WERI-Rb-1 (cell line): Measurements from ENCODE around the gene DTD1.

Source experiments
- DNase-seq: peaks from one replicate; pipeline ENCODE4 v3.0.0-alpha.2; 2020
- H3K27ac ChIP-seq: fragments of 250-450 bp; sonication (Bioruptor Pico); 2 replicates; pipeline ENCODE4 v1.5.1; 2020; ENCODE audit warnings: mild to moderate bottlenecking, moderate library complexity
- H3K27me3 ChIP-seq: fragments of 250-450 bp; sonication (Bioruptor Pico); 2 replicates; pipeline ENCODE4 v1.5.1; 2021; ENCODE audit warnings: mild to moderate bottlenecking, low read depth, moderate library complexity; ENCODE audit not compliant: insufficient read depth, severe bottlenecking
- H3K36me3 ChIP-seq: fragments of 250-450 bp; sonication (Bioruptor Pico); 2 replicates; pipeline ENCODE4 v1.5.1; 2020; ENCODE audit warnings: mild to moderate bottlenecking, moderate library complexity
- H3K4me3 ChIP-seq: 2 replicates; pipeline ENCODE4 v1.5.1; 2011; ENCODE audit warnings: low read depth, mild to moderate bottlenecking, control low read depth, low read length
- H3K9me3 ChIP-seq: fragments of 250-450 bp; sonication (Bioruptor Pico); 2 replicates; pipeline ENCODE4 v1.5.1; 2021; ENCODE audit warnings: mild to moderate bottlenecking, moderate library complexity; ENCODE audit not compliant: severe bottlenecking
- TF ChIP-seq, protein P1 (sequence below): IDR thresholded peaks from 2 replicates; pipeline ENCODE4 v1.5.1; 2011; ENCODE audit warnings: low read depth, mild to moderate bottlenecking, control low read depth, inconsistent platforms, low read length

Gene DTD1

DNA sequence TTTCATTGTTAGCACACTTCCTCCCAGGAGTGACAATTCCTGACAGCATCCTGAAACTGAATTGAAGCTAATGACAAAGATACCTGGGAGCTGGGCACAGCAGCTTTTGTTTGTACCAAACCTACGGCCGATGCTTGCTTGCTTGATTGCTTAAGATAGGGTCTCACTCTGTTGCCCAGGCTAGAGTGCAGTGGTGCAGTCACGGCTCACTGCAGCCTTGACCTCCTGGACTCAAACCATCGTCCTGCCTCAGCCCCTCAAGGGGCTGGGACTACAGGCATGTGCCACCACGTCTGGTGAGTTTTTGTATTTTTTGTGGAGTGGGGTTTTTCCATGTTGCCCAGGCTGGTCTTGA is 141.0 kb downstream of the DTD1 start:
- DNase-seq = no peak
- no peaks in the 10 kb centered on the region for H3K36me3 ChIP-seq
- no peak overlapping the region for H3K27ac ChIP-seq
- no peaks in the 10 kb centered on the region for H3K9me3 ChIP-seq
- no peaks in the 10 kb centered on the region for H3K27me3 ChIP-seq
- TF ChIP-seq, protein P1, sequence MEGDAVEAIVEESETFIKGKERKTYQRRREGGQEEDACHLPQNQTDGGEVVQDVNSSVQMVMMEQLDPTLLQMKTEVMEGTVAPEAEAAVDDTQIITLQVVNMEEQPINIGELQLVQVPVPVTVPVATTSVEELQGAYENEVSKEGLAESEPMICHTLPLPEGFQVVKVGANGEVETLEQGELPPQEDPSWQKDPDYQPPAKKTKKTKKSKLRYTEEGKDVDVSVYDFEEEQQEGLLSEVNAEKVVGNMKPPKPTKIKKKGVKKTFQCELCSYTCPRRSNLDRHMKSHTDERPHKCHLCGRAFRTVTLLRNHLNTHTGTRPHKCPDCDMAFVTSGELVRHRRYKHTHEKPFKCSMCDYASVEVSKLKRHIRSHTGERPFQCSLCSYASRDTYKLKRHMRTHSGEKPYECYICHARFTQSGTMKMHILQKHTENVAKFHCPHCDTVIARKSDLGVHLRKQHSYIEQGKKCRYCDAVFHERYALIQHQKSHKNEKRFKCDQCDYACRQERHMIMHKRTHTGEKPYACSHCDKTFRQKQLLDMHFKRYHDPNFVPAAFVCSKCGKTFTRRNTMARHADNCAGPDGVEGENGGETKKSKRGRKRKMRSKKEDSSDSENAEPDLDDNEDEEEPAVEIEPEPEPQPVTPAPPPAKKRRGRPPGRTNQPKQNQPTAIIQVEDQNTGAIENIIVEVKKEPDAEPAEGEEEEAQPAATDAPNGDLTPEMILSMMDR = no peak
- no peak overlapping the region for H3K4me3 ChIP-seq

DNA sequence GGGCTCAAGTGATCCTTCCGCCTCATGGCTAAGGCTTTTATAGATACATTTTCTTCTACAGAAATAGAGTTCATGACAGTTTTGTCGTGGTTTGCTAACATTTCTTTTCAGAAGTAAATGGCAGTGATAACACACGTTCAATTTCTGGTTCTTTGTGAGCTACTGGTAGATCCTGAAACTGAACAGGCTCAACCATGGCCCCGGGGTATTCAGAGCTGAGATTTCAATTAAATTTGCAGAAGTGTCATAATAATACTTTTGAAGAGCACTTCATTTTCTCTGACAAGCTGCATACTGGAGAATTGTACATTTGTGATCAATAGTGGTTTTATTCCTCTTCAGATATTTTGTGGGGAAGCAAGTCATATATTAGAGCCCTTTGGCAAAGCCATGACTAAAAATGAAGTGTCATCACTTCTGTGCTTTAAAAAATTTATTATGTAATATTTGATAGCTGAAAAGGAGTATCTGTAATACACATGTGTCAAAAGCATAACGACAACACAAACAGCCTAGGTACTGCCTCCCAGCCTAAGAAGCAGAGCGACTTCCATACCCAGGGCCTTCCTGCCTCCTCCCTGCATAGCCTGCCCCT is 141.5 kb downstream of the DTD1 start:
- no peaks in the 10 kb centered on the region for H3K36me3 ChIP-seq
- H3K27me3 ChIP-seq = no peaks in the 10 kb centered on the region
- H3K27ac ChIP-seq = no peak overlapping the region
- no peaks in the 10 kb centered on the region for H3K9me3 ChIP-seq
- H3K4me3 ChIP-seq = no peak overlapping the region
- TF ChIP-seq, protein P1 = no peak
- no peak for DNase-seq

- Histone ChIP-seq H3K36me3 (no peaks in the 10 kb centered on the region), H3K27ac (no peak overlapping the region), H3K4me3 (no peak overlapping the region), H3K27me3 (no peaks in the 10 kb centered on the region), H3K9me3 (no peaks in the 10 kb centered on the region)
- TF ChIP-seq, protein P1 = no peak
- DNase-seq = no peak
Observed at GRCh38 chr20:18731940-18732339, 144.1 kb downstream of the DTD1 start.

GRCh38 chr20:18734525-18735189 is 146.8 kb downstream of the DTD1 start:
- H3K27me3 ChIP-seq = no peaks in the 10 kb centered on the region
- no peak for DNase-seq
- TF ChIP-seq, protein P1 = no peak
- no peaks in the 10 kb centered on the region for H3K9me3 ChIP-seq
- no peaks in the 10 kb centered on the region for H3K36me3 ChIP-seq
- no peak overlapping the region for H3K27ac ChIP-seq
- no peak overlapping the region for H3K4me3 ChIP-seq

- H3K9me3 ChIP-seq = no peaks in the 10 kb centered on the region
- H3K27me3 ChIP-seq = no peaks in the 10 kb centered on the region
- no peak overlapping the region for H3K4me3 ChIP-seq
- TF ChIP-seq, protein P1 = no peak
- H3K27ac ChIP-seq = no peak overlapping the region
- H3K36me3 ChIP-seq = no peaks in the 10 kb centered on the region
- no peak for DNase-seq
Observed at GRCh38 chr20:18737140-18737539, 149.3 kb downstream of the DTD1 start.

DNA sequence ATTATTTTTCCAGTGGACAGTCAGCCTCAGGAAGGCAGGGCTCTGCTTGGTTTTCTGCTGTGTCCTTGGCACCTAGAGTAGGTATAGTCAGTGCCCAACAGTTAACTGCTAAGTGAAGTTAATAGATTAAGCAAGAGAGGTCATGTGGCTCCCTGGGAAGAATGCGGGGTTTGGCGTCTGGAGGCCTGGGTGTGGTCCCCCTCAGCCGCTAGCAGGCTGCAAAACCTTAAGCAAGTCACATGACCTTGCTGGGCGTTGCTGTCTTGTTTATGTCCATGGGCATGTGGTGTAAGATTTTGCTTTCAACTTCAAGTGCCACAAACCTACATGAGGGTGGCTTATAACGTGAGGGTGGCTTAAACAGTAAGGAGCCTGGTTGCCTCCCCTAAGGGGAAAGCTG is 150.2 kb downstream of the DTD1 start:
- no peak for DNase-seq
- Histone ChIP-seq H3K9me3 (no peaks in the 10 kb centered on the region), H3K27ac (no peak overlapping the region), H3K27me3 (no peaks in the 10 kb centered on the region), H3K4me3 (no peak overlapping the region), H3K36me3 (no peaks in the 10 kb centered on the region)
- TF ChIP-seq, protein P1 = no peak
